ENCODE results near the gene IQSEC3.
"Not testable (repeated sequence)": the region's sequence is repeated elsewhere in the genome, so short reads cannot be mapped to it uniquely, and the experiment has no call there.

The IQSEC3 gene

DNA sequence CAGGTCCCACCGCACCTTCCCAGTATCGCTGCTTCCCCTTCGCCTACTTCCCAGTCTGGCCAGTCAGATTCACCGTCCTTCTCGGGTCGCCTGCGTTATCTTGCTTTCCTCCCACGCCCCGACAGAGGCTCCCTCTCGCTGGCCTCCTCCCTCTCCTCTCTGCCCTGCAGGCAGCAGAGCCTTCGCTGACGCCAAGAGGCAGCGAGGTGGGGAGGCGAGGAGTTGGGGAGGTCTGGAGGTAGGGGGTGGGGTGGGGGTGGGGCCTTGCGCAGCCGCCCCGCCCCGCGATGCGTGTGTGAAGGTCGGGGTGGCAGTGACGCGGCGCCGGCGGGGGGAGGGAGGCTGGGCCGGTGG lies at the start of gene IQSEC3:
IQSEC3 (plus strand) TSS at position 340 of the 354 bp plus-strand sequence. CDS start 116 bp downstream, outside the sequence.
- not testable (repeated sequence) for DNase-seq (ENCODE audit: low read depth); H3K4me3 ChIP-seq (ENCODE audit: low read depth, low read length)

DNA sequence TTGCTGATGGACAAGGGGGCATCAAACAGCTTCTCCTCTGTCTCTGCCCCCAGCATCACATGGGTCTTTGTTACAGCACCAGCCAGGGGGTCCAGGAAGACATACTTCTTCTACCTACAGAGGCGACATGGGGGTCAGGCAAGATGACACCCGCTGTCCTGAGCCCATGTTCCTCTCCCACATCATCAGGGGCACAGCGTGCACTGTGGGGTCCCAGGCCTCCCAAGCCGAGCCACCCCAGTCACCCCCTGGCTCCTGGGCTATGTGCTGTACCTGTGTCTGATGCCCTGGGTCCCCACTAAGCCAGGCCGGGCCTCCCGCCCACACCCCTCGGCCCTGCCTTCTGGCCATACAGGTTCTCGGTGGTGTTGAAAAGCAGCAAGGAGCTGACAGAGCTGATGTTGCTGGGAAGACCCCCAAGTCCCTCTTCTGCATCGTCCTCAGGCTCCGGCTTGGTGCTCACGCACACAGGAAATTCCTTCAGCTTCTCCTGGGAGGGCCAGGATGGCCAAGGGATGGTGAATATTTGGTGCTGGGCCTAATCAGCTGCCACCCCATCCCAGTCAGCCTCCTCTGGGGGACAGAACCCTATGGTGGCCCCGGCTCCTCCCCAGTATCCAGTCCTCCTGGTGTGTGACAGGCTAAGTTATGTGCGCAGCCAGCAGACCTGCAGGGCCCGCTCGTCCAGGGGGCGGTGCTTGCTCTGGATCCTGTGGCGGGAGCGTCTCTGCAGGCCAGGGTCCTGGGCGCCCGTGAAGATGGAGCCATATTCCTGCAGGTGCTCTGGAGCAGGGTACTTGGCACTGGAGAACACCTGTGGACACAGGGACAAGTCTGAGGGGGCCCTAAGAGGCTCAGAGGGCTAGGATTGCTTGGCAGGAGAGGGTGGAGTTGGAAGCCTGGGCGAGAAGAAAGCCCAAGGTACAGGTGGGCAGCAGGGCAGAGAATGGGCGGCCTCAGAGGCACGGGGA lies 48.9 kb upstream of the IQSEC3 start:
- not testable (repeated sequence) for DNase-seq (ENCODE audit: low read depth); H3K4me3 ChIP-seq (ENCODE audit: low read depth, low read length)

DNA sequence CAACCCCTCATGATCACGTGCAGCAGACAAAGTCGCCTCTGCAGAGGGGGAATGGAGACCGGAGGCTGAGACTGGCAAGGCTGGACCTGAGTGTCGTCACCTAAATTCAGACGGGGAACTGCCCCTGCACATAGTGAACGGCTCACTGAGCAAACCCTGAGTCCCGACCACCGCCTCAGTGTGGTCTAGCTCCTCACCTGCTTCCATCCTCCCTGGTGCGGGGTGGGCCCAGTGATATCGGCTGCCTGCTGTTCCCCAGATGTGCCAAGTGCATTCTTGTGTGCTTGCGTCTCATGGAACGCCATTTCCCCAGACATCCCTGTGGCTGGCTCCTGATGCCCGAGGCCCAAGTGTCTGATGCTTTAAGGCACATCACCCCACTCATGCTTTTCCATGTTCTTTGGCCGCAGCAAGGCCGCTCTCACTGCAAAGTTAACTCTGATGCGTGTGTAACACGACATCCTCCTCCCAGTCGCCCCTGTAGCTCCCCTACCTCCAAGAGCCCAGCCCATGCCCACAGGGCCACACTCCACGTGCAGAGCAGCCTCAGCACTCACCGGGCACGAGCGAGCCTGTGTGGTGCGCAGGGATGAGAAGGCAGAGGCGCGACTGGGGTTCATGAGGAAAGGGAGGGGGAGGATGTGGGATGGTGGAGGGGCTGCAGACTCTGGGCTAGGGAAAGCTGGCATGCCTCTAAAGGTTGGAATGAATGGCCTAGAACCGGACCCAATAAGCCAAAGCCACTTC lies 47.6 kb upstream of the IQSEC3 start:
- H3K4me3 ChIP-seq (ENCODE audit: low read depth, low read length); DNase-seq (ENCODE audit: low read depth): not testable (repeated sequence)

DNA sequence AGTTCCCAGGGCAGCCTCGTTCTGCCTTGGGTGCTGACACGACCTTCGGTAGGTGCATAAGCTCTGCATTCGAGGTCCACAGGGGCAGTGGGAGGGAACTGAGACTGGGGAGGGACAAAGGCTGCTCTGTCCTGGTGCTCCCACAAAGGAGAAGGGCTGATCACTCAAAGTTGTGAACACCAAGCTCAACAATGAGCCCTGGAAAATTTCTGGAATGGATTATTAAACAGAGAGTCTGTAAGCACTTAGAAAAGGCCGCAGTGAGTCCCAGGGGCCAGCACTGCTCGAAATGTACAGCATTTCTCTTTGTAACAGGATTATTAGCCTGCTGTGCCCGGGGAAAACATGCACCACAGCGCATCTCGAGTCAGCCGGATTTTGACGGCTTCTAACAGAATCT lies 46.7 kb upstream of the IQSEC3 start:
- H3K4me3 ChIP-seq (ENCODE audit: low read depth, low read length); DNase-seq (ENCODE audit: low read depth): not testable (repeated sequence)

DNA sequence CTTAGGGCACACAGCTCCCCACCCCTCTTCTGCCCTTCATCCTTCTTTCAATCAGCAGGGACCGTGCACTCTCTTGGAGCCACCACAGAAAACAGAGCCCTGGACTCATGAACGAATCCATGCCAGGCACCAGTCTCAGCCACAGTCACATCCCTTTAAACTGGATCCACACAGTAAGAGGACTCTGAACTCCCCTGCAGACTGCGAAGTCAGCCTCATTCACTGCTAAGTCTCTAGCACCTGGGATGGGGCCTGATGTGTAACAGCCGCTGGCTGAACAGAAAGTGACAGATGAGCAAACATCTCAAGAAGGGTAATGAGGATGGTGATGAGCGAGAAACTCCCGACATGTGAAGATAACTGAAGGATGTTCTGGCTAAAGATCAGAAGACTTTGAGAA lies 45.8 kb upstream of the IQSEC3 start:
- TF ChIP-seq, protein P1, sequence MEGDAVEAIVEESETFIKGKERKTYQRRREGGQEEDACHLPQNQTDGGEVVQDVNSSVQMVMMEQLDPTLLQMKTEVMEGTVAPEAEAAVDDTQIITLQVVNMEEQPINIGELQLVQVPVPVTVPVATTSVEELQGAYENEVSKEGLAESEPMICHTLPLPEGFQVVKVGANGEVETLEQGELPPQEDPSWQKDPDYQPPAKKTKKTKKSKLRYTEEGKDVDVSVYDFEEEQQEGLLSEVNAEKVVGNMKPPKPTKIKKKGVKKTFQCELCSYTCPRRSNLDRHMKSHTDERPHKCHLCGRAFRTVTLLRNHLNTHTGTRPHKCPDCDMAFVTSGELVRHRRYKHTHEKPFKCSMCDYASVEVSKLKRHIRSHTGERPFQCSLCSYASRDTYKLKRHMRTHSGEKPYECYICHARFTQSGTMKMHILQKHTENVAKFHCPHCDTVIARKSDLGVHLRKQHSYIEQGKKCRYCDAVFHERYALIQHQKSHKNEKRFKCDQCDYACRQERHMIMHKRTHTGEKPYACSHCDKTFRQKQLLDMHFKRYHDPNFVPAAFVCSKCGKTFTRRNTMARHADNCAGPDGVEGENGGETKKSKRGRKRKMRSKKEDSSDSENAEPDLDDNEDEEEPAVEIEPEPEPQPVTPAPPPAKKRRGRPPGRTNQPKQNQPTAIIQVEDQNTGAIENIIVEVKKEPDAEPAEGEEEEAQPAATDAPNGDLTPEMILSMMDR (IDR thresholded peaks at IDR 0.05; ENCODE audit: insufficient read depth, low read depth, low read length, missing control alignments), result no peak
- H3K4me3 ChIP-seq (ENCODE audit: low read depth, low read length), result no peak overlapping the region

DNA sequence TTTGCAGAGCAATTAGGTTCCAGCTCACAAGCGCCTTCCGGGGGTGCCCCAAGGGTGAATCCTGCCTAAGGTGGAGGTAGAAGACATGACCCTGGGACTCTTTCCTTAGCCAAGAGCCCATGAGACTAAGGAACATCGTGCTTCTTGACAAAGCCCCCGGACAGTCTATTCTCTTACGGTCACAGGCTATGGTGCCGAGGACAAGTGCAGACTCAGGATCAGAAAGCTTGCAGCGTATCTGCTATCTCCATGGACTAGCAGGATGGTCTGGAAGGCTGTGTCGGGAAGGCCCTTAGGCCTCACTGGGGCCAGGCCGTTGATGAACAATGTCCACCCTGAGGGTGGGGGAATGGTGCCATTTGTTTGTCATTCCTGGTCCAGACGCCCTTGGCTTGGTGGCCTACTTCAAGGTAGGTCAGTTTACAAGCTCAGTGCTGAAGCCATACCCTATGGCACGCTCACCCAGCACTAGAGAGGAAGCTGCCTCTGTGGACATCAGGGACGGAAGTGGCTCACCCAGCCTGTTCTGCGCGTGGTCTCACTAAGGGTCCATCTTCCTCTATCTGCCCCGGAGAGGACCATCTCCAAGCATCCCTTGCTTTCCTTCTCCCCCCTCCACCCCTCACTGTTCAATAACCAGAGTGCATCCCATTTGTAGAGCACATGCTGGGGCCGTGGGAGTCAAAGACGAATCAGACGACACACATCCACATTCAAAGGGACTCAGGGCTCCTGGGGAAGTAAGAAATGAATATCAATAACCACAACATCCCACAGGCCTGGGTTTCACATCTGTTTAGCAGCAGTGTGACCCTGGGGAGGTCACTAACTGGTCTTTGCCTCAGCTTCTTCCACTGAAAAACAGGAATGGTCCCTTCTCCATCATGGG lies 45.0 kb upstream of the IQSEC3 start:
- DNase-seq (ENCODE audit: low read depth), result peak; percentile 44
- TF ChIP-seq, protein P1 (IDR thresholded peaks at IDR 0.05; ENCODE audit: insufficient read depth, low read depth, low read length, missing control alignments), result no peak
- H3K4me3 ChIP-seq (ENCODE audit: low read depth, low read length), result no peak overlapping the region

More for the DNA sequence above, 45.8 kb upstream of the IQSEC3 start:
- no peak for DNase-seq (ENCODE audit: low read depth)

DNA sequence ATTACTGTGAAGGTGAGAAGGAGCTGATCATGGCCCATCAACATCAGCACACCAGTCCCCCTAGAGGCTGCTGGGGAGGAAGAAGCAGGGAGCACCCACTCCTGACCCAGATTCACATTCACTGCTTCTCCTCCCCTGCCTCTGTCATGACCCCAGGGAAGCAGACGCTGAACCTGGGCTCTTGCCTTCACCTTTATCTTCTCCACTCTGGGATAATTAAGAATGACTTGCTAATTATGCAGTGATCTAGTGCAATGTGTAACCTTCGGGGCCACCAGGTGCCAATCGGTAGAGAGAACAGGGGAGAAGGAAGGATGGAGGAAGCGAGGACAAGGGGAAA lies 44.4 kb upstream of the IQSEC3 start:
- no peak for DNase-seq (ENCODE audit: low read depth)

DNA sequence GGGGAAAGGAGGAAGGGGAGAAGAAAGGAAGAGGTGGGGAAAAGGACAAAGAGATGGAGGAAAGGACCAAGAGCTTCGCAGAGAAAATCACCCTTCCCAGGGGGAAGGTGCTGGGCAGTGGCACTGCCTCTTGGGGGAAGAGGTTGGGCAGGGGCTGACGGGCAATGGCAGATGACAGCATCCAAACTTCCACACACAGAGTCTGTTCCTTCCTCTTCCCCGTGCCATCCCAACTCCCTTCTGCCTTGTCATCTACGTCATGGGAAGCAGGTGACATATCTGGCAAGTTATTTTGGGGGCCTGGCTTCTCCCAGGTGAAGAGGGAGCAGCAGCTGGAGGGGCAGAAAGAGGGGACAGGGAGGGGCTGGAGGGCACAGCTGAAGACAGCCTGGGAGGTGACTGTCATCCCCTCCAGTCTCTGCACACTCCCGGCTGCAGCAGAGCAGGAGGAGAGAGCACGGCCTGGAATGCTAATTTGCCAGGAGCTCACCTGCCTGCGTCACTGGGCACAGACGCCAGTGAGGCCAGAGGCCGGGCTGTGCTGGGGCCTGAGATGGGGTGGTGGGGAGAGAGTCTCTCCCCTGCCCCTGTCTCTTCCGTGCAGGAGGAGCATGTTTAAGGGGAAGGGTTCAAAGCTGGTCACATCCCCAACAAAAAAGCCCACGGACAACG lies 43.9 kb upstream of the IQSEC3 start:
- H3K4me3 ChIP-seq (ENCODE audit: low read depth, low read length), result no peak overlapping the region
- TF ChIP-seq, protein P1 (IDR thresholded peaks at IDR 0.05; ENCODE audit: insufficient read depth, low read depth, low read length, missing control alignments), result no peak
- DNase-seq (ENCODE audit: low read depth), result no peak

More for the DNA sequence above, 44.4 kb upstream of the IQSEC3 start:
- H3K4me3 ChIP-seq (ENCODE audit: low read depth, low read length), result no peak overlapping the region
- TF ChIP-seq, protein P1 (IDR thresholded peaks at IDR 0.05; ENCODE audit: insufficient read depth, low read depth, low read length, missing control alignments), result no peak

DNA sequence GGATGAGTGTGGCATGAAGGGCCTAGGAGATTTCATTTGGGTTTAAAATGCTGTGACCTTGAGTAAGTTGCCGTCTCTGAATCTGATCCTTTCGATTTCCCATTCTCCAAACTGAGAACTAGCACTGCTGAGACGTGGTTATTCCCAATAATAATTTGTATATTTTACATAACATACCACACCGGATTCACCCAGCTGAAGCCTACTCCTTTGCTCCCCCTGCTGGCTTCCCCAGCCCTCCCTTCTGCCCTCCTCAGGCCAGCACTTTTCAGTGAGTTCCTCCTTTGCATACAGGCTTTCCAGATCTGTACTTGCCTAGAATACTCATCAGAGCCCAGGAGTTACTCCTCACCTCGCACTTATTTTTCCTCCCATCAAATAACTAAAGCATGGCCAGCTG lies 38.7 kb upstream of the IQSEC3 start:
- not testable (repeated sequence) for DNase-seq (ENCODE audit: low read depth); H3K4me3 ChIP-seq (ENCODE audit: low read depth, low read length)

DNA sequence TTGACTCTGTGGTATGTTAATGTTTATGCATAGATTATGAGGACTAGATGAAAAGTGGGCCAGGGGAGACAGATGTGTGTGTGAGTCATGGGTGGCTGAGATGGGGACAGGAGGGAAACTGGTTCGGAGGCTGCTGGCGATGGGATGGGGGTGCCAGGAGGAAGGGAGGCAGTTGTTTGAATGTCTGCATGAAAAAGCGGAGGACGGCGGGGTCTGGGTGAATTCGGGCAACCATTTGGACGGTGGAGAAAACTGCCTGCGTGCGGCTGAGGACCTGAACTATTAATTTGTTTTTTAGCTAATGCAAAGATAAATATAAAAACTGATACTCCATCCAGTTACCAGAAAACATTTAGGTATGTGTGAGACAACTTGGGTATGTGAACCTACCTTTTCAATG lies 27.8 kb upstream of the IQSEC3 start:
- not testable (repeated sequence) for DNase-seq (ENCODE audit: low read depth); H3K4me3 ChIP-seq (ENCODE audit: low read depth, low read length)

DNA sequence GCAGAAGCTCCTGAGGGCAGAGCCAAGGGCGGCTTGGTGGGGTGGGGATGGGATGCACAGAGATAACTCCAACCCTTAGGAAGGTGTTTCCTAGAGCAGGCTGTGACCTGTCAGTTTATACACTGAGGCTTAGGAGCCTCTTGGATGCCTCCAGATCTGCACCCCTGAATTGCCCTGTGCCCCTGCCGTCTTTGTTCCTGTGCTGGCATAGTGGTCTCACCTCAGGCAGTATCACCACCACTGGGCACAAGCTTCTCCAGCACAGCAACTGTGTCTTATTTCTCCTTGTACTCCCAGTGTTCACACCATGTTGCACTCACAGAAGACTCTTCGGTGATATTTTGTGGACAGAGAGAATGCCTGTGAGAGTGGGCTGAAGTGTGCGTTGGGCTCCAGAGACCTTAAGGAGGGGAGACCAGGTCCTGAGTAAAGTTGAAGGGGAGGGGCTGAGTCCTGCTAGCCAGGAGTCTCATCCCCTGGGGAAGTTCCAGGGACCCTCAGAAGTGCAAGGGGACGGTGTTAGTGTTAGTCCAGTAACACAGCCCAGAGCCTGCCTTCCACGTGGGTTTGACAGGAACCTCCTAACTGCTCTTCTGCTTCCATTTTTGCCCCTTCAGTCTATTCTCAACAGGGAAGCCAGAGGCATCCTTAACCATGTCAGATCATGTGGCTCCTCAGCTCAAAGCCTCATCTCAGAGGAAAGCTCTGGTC lies 26.9 kb upstream of the IQSEC3 start:
- not testable (repeated sequence) for H3K4me3 ChIP-seq (ENCODE audit: low read depth, low read length)

DNA sequence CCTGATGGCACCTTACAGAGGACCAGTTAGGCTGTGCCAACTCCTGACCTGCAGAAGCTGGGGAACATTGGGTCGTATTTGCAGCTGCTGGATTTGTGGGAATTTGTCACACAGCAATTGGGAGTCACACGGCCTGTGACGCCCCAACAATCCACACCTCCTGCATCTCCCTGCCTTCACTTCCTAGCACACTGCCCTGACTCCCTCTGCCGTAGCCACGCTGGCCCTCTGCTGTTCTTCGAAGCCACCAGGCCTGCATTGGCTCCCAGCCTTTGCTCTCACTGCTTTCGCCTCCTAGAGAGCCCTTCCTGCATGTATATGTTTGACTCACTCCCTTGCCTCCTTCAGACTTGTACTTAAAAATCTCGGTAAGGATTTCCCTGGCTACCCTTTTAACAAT lies 22.2 kb upstream of the IQSEC3 start:
- H3K4me3 ChIP-seq (ENCODE audit: low read depth, low read length), result not testable (repeated sequence)

More for the DNA sequence above, 26.9 kb upstream of the IQSEC3 start:
- DNase-seq (ENCODE audit: low read depth), result not testable (repeated sequence)

More for the DNA sequence above, 22.2 kb upstream of the IQSEC3 start:
- DNase-seq (ENCODE audit: low read depth), result not testable (repeated sequence)

Measured in GM12865 (cell line).